HG03039 (cell line): Measurements from ENCODE around the gene SRR.
"Not testable (repeated sequence)": the region's sequence is repeated elsewhere in the genome, so short reads cannot be mapped to it uniquely, and the experiment has no call there.

ENCODE experiments used
- ATAC-seq: cut with Tn5 transposase; IDR thresholded peaks from one replicate; pipeline ENCODE4 v1.9.1; 2021; ENCODE audit warnings: mild to moderate bottlenecking, moderate library complexity; ENCODE audit not compliant: unreplicated experiment

Gene SRR

GRCh38 chr17:2289878-2290478 is 13.8 kb upstream of the SRR start:
- no peak for ATAC-seq

GRCh38 chr17:2292100-2292499 is 11.7 kb upstream of the SRR start:
- no peak for ATAC-seq

GRCh38 chr17:2295575-2295974 is 8.2 kb upstream of the SRR start:
- ATAC-seq, result no peak

- no peak for ATAC-seq
Measured at GRCh38 chr17:2297023-2297422, 6.7 kb upstream of the SRR start.

GRCh38 chr17:2299136-2299535 is 4.6 kb upstream of the SRR start:
- ATAC-seq, result no peak

GRCh38 chr17:2299756-2300155 is 4.0 kb upstream of the SRR start:
- ATAC-seq, result no peak

- no peak for ATAC-seq
Measured at GRCh38 chr17:2302778-2303203, 959 bp upstream of the SRR start.

- no peak for ATAC-seq
Measured at GRCh38 chr17:2304931-2305330, 1.2 kb downstream of the SRR start.

- no peak for ATAC-seq
Measured at GRCh38 chr17:2309338-2310154, 5.8 kb downstream of the SRR start.

- ATAC-seq, result no peak
Measured at GRCh38 chr17:2312736-2313135, 9.0 kb downstream of the SRR start.

- ATAC-seq, result not testable (repeated sequence)
Measured at GRCh38 chr17:2316916-2317205, 13.1 kb downstream of the SRR start.

GRCh38 chr17:2317796-2318195 is 14.0 kb downstream of the SRR start:
- ATAC-seq, result no peak

GRCh38 chr17:2319051-2319450 is 15.3 kb downstream of the SRR start:
- ATAC-seq, result no peak

GRCh38 chr17:2321399-2321798 is 17.6 kb downstream of the SRR start:
- no peak for ATAC-seq

- no peak for ATAC-seq
Measured at GRCh38 chr17:2323629-2324314, 20.0 kb downstream of the SRR start.

GRCh38 chr17:2331303-2331702 is 27.6 kb downstream of the SRR start:
- no peak for ATAC-seq

- no peak for ATAC-seq
Measured at GRCh38 chr17:2335726-2336214, 32.0 kb downstream of the SRR start.

- ATAC-seq, result peak; percentile 77
Measured at GRCh38 chr17:2336215-2336851, 32.6 kb downstream of the SRR start, which contains the start of gene TSR1. TSR1 (minus strand) TSS chr17:2336457; CDS start chr17:2336427, 30 bp downstream.

GRCh38 chr17:2336852-2337543 is 33.2 kb downstream of the SRR start, which contains the start of gene SGSM2:
SGSM2 (plus strand) TSS chr17:2337501; CDS start chr17:2337689, 188 bp downstream.
- no peak for ATAC-seq

- ATAC-seq, result no peak
Measured at GRCh38 chr17:2337544-2338314, 34.0 kb downstream of the SRR start.
